PFSK-1 (cell line): ENCODE data around the gene TXNDC9.

Source experiments
- POLR2AphosphoS5 ChIP-seq: IDR thresholded peaks from 2 replicates; pipeline ENCODE4 v1.6.1; 2012; ENCODE audit warnings: low read depth, mild to moderate bottlenecking, control low read depth, low read length, moderate library complexity
- SIN3A ChIP-seq: IDR thresholded peaks from 2 replicates; pipeline ENCODE4 v1.6.1; 2012; ENCODE audit warnings: mild to moderate bottlenecking, low read length, moderate library complexity, borderline replicate concordance; ENCODE audit not compliant: insufficient read depth
- TAF1 ChIP-seq: IDR thresholded peaks from 2 replicates; pipeline ENCODE4 v1.6.1; 2012; ENCODE audit warnings: low read length, control low read depth, borderline replicate concordance; ENCODE audit not compliant: insufficient read depth

- TF ChIP-seq TAF1 (peak; percentile 67; the same call in 1 of the 2 replicates), POLR2AphosphoS5 (peak; percentile 97), SIN3A (0 out of 2 replicates have a peak, but pooled peaks have one; percentile 29)
Measured at GRCh38 chr2:99335911-99336803, at the start of gene TXNDC9.
